Endothelial cell of umbilical vein (primary cell): ENCODE measurements around the gene MBD6. TPM values are rescaled to one million over a fixed set of nuclear protein-coding genes. Genes with fewer than 3 reads are reported as not detected.
A peak's percentile ranks its signal among the peaks of the same experiment; 100 is the strongest.

Experiments
- BruUV-seq: library from RNA; stranded (reverse); fragments of 400-500 nt; replicated peaks from 2 replicates; lab custom pipeline; 2021; lab: Mats Ljungman, UMichigan
- CTCF ChIA-PET: fragments of 300-600, 350-600 bp; sonication (Branson Sonifier 250); formaldehyde crosslinking; loops from one replicate; lab custom pipeline; 2021; ENCODE audit warnings: antibody characterized with exemption, inconsistent platforms; lab: Charles Lee
- POLR2A ChIA-PET: fragments of 300-600, 350-600 bp; sonication (Branson Sonifier 250); formaldehyde crosslinking; loops from one replicate; lab custom pipeline; 2021; ENCODE audit warnings: antibody characterized with exemption, inconsistent platforms; lab: Charles Lee
- DNase-seq: peaks from one replicate; pipeline ENCODE4 v3.0.0-alpha.2; 2011; ENCODE audit warnings: low read depth, low spot score
- FAIRE-seq: peaks from 2 replicates; lab custom pipeline; 2011; peaks lifted over from hg19 to GRCh38; lab: Jason Lieb, UNC
- H2AFZ ChIP-seq: 2 replicates; pipeline ENCODE4 v1.6.0; 2012; ENCODE audit warnings: low read depth, low read length, control low read depth, inconsistent platforms
- H3K27ac ChIP-seq: 2 replicates; pipeline ENCODE4 v1.5.1; 2011; ENCODE audit warnings: low read depth, mild to moderate bottlenecking, control low read depth, low read length, moderate library complexity; ENCODE audit not compliant: insufficient read depth
- H3K27me3 ChIP-seq, 2 experiments: 2 replicates each; pipeline versions ENCODE4 v1.6.0 to v1.6.1; 2011; ENCODE audit warnings: low read length in 2 of 2, mixed read lengths in 1 of 2; ENCODE audit not compliant: control insufficient read depth in 2 of 2, insufficient read depth in 2 of 2
- H3K36me3 ChIP-seq, 2 experiments: 2 replicates in 1 of 2; 3 replicates in 1 of 2; pipeline ENCODE4 v1.5.1; 2011; ENCODE audit warnings: low read length in 2 of 2, mild to moderate bottlenecking in 1 of 2, moderate library complexity in 1 of 2; ENCODE audit not compliant: control insufficient read depth in 2 of 2, insufficient read depth in 2 of 2; ENCODE audit errors: extremely low read depth in 1 of 2
- H3K4me1 ChIP-seq: 3 replicates; pipeline ENCODE4 v1.5.1; 2011; ENCODE audit warnings: mild to moderate bottlenecking, low read length; ENCODE audit not compliant: control insufficient read depth, insufficient read depth; ENCODE audit errors: extremely low read depth
- H3K4me2 ChIP-seq: 2 replicates; pipeline ENCODE4 v1.6.1; 2011; ENCODE audit warnings: low read length, control low read depth, mixed read lengths; ENCODE audit not compliant: insufficient read depth
- H3K4me3 ChIP-seq, 3 experiments: fragments of 200-600 bp in 1 of 3; sonication (generic), shearing (Covaris generic) in 1 of 3; replicated peaks in 1 of 3; 2 replicates each; pipeline ENCODE4 v1.5.1; 2011 to 2016; ENCODE audit warnings: control low read depth in 3 of 3, low read length in 3 of 3, mild to moderate bottlenecking in 2 of 3, inconsistent platforms in 1 of 3, low read depth in 1 of 3, moderate library complexity in 1 of 3; ENCODE audit not compliant: insufficient read depth in 1 of 3
- H3K79me2 ChIP-seq: 2 replicates; pipeline ENCODE4 v1.6.0; 2012; ENCODE audit warnings: low read length, inconsistent platforms; ENCODE audit not compliant: control insufficient read depth, insufficient read depth
- H3K9ac ChIP-seq: replicated peaks from 2 replicates; pipeline ENCODE3; 2011; ENCODE audit warnings: low read length, control low read depth; ENCODE audit not compliant: insufficient read depth; ENCODE audit errors: extremely low read depth
- H3K9me1 ChIP-seq: replicated peaks from 3 replicates; pipeline ENCODE4 v1.6.0; 2011; ENCODE audit warnings: mild to moderate bottlenecking, low read length; ENCODE audit not compliant: control insufficient read depth, insufficient read depth; ENCODE audit errors: extremely low read depth
- H3K9me3 ChIP-seq: replicated peaks from 2 replicates; pipeline ENCODE4 v1.5.1; 2012; ENCODE audit warnings: low read length, inconsistent platforms; ENCODE audit not compliant: control insufficient read depth, insufficient read depth
- H4K20me1 ChIP-seq: replicated peaks from 2 replicates; pipeline ENCODE3; 2011; ENCODE audit warnings: mild to moderate bottlenecking, low read length; ENCODE audit not compliant: control insufficient read depth, insufficient read depth; ENCODE audit errors: extremely low read depth
- EZH2 ChIP-seq: IDR thresholded peaks from 2 replicates; pipeline ENCODE4 v1.6.1; 2012; ENCODE audit warnings: borderline replicate concordance, low read depth, mild to moderate bottlenecking, moderate library complexity, low read length, inconsistent platforms; ENCODE audit not compliant: severe bottlenecking
- FOS ChIP-seq: IDR thresholded peaks from 2 replicates; pipeline ENCODE4 v1.6.1; 2011; ENCODE audit warnings: mild to moderate bottlenecking, low read length, moderate library complexity, borderline replicate concordance; ENCODE audit not compliant: insufficient read depth
- GATA2 ChIP-seq: IDR thresholded peaks from 2 replicates; pipeline ENCODE4 v1.7.0; 2011; ENCODE audit warnings: low read depth, mild to moderate bottlenecking, moderate library complexity, mixed read lengths, low read length; ENCODE audit not compliant: insufficient read length, insufficient read depth
- JUN ChIP-seq: IDR thresholded peaks from 2 replicates; pipeline ENCODE4 v1.6.1; 2011; ENCODE audit warnings: borderline replicate concordance, low read depth; ENCODE audit not compliant: insufficient read length, insufficient read depth
- MAX ChIP-seq: IDR thresholded peaks from 2 replicates; pipeline ENCODE4 v1.6.1; 2011; ENCODE audit not compliant: insufficient read depth, insufficient read length
- POLR2A ChIP-seq: IDR thresholded peaks from 2 replicates; pipeline ENCODE4 v1.6.1; 2012; ENCODE audit warnings: low read depth, mild to moderate bottlenecking, control low read depth, low read length
- POLR2AphosphoS5 ChIP-seq: IDR thresholded peaks from 2 replicates; pipeline ENCODE4 v1.6.1; 2012; ENCODE audit warnings: low read depth, mild to moderate bottlenecking, control low read depth, low read length, moderate library complexity; ENCODE audit not compliant: insufficient read depth
- dilution Hi-C: fragments of 300-500 bp; cut with MboI; formaldehyde crosslinking; loops from one replicate; pipeline ENCODE4 v1.15.0; 2019; ENCODE audit warnings: low sequenced_read_pairs; ENCODE audit not compliant: extremely low pct_ligation_motif_present
- intact Hi-C: fragments of 100-400 bp; cut with micrococcal nuclease; formaldehyde crosslinking; loops from one replicate; pipeline ENCODE4 v1.10.0; 2022
- polyA plus RNA-seq, 4 experiments: library from polyadenylated mRNA; depleted of rRNA in 3 of 4; stranded (reverse) in 3 of 4; unstranded in 1 of 4; fragments of >200 nt; gene quantifications; 2 replicates each; pipeline versions ENCODE4 v1.2.1 to v1.2.3, GENCODE V29; 2011 to 2012; ENCODE audit warnings: missing spikeins in 1 of 4
- total RNA-seq: library from RNA; stranded (reverse); gene quantifications from 2 replicates; pipeline ENCODE4 v1.2.3, GENCODE V29; 2021
- TF ChIP-seq, protein P1 (sequence below), 2 donors: IDR thresholded peaks; 1 replicate in 1 of 2; 2 replicates in 1 of 2; pipeline ENCODE4 v1.5.1; 2011; ENCODE audit warnings: low read length in 2 of 2, mild to moderate bottlenecking in 2 of 2, moderate library complexity in 2 of 2, control low read depth in 1 of 2, inconsistent platforms in 1 of 2, low read depth in 1 of 2; ENCODE audit not compliant: insufficient read depth in 1 of 2; ENCODE audit errors: extremely low read depth in 1 of 2

MBD6 gene
- total and polyA plus RNA-seq, 2 donors (not counting 3 experiments of a cell fraction or from before 2014, with no cell fraction given) = 10.6 to 95.2 TPM

GRCh38 chr12:57522887-57523705 lies 472 bp downstream of the MBD6 start:
- Histone ChIP-seq H3K9me1 (no peaks in the 10 kb centered on the region), H4K20me1 (no peaks in the 10 kb centered on the region), H3K79me2 (peaks cover 41% of the 10 kb centered on the region), H3K27me3 (no peaks in the 10 kb centered on the region), H3K27ac (peak overlapping the region; percentile 27), H3K9me3 (no peaks in the 10 kb centered on the region), H3K4me2 (peak overlapping the region; percentile 81), H3K36me3 (peaks cover 2 to 22% of the 10 kb centered on the region in 2 experiments), H2AFZ (no peak overlapping the region), H3K4me3 (peak overlapping the region; percentile 47 to 83 (median 50)), H3K9ac (peak overlapping the region; percentile 75), H3K4me1 (peaks cover 36% of the 10 kb centered on the region)
- intact Hi-C loops (loop anchor here (5.0 kb wide), 1 partner anchor 36 kb away; the partner anchor contains the start of gene MARS1), dilution Hi-C loops (no loop called here)
- TF ChIP-seq POLR2A = no peak
- no peak for TF ChIP-seq POLR2AphosphoS5
- TF ChIP-seq FOS = no peak
- TF ChIP-seq MAX = no peak
- TF ChIP-seq EZH2 = no peak
- TF ChIP-seq JUN = no peak
- TF ChIP-seq GATA2 = no peak
- TF ChIP-seq, protein P1, sequence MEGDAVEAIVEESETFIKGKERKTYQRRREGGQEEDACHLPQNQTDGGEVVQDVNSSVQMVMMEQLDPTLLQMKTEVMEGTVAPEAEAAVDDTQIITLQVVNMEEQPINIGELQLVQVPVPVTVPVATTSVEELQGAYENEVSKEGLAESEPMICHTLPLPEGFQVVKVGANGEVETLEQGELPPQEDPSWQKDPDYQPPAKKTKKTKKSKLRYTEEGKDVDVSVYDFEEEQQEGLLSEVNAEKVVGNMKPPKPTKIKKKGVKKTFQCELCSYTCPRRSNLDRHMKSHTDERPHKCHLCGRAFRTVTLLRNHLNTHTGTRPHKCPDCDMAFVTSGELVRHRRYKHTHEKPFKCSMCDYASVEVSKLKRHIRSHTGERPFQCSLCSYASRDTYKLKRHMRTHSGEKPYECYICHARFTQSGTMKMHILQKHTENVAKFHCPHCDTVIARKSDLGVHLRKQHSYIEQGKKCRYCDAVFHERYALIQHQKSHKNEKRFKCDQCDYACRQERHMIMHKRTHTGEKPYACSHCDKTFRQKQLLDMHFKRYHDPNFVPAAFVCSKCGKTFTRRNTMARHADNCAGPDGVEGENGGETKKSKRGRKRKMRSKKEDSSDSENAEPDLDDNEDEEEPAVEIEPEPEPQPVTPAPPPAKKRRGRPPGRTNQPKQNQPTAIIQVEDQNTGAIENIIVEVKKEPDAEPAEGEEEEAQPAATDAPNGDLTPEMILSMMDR (IDR thresholded peaks at IDR 0.05; ENCODE audit: extremely low read depth in 1 of 2, insufficient read depth in 1 of 2, low read depth in 1 of 2, low read length in 2 of 2) = peak in 1 of 2 donors; percentile 3
- DNase-seq (peak; percentile 72), FAIRE-seq (peak; percentile 82)
- ChIA-PET POLR2A (interaction anchor here (0.9 kb wide), 2 partner anchors 20 to 23 kb away, joined by 5 to 8 read pairs; no protein-coding TSS in a partner anchor), CTCF (interaction anchor here (1.1 kb wide), 1 partner anchor 23 kb away, joined by 3 read pairs; no protein-coding TSS in a partner anchor)
- BruUV-seq = no TSS peak
